HG03469 (cell line): ENCODE results near the gene C16orf96.

Source experiments
- ATAC-seq: cut with Tn5 transposase; IDR thresholded peaks from one replicate; pipeline ENCODE4 v1.9.1; 2021; ENCODE audit warnings: mild to moderate bottlenecking, moderate library complexity, moderate number of reproducible peaks; ENCODE audit not compliant: unreplicated experiment

C16orf96 gene

GRCh38 chr16:4641306-4641687 is 85.2 kb downstream of the C16orf96 start:
- no peak for ATAC-seq

GRCh38 chr16:4641895-4642294 is 85.8 kb downstream of the C16orf96 start:
- no peak for ATAC-seq

GRCh38 chr16:4646773-4647643 is 90.9 kb downstream of the C16orf96 start:
- no peak for ATAC-seq

GRCh38 chr16:4647644-4647980 is 91.5 kb downstream of the C16orf96 start:
- no peak for ATAC-seq

GRCh38 chr16:4648917-4649316 is 92.8 kb downstream of the C16orf96 start:
- no peak for ATAC-seq

- ATAC-seq, result no peak
These were observed 93.8 kb downstream of the C16orf96 start for GRCh38 chr16:4649744-4650442.
